Measurements from ENCODE around the gene TSHR. TPM values are rescaled to one million over a fixed set of nuclear protein-coding genes. Genes with fewer than 3 reads are reported as not detected.
"Not testable (repeated sequence)": the region's sequence is repeated elsewhere in the genome, so short reads cannot be mapped to it uniquely, and the experiment has no call there.

Gene TSHR
- total and polyA plus RNA-seq, 2 donors = 10.3 to 20.1 TPM

- Histone ChIP-seq H3K27ac (ENCODE audit: low read depth in 1 of 2, low read length in 1 of 2) (no peak overlapping the region), H3K4me3 (ENCODE audit: low read length in 2 of 2) (no peak overlapping the region), H3K4me1 (ENCODE audit: control insufficient read depth in 2 of 2, insufficient read depth in 2 of 2, low read length in 2 of 2) (peaks cover 10 to 14% of the 10 kb centered on the region in 2 donors), H3K9me3 (ENCODE audit: control insufficient read depth in 2 of 2, insufficient read depth in 1 of 2, low read length in 1 of 2) (no peaks in the 10 kb centered on the region), H3K27me3 (ENCODE audit: control insufficient read depth in 2 of 2, insufficient read depth in 1 of 2, low read length in 1 of 2) (no peaks in the 10 kb centered on the region), H3K36me3 (ENCODE audit: control insufficient read depth in 2 of 2, insufficient read depth in 2 of 2, low read length in 1 of 2) (peaks cover 3 to 23% of the 10 kb centered on the region in 2 donors)
- no peak for DNase-seq (ENCODE audit: low read depth in 6 of 9, low spot score in 9 of 9)
- 98% methylated on average over 5 of the region's 5 CpGs for WGBS
Measured at GRCh38 chr14:80944861-80945617, 10.4 kb upstream of the TSHR start.

DNA sequence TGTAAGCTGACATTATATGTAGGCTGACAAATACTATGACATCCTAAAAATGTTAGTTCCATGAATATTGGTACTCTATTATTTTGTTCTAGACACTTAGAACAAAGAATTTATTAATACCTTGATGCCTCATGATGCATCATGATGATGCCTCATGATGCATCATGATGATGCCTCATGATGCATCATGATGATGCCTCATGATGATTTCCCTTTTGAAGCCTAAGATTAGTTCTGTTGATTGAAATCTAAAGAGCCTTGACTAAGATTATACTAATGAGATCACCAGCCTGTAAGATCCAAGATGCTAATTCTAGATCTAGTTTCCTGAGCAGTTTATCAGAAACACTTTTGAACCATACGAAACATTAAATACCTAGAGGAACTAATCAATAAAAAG lies 9.2 kb upstream of the TSHR start:
- Histone ChIP-seq H3K4me1 (ENCODE audit: control insufficient read depth in 2 of 2, insufficient read depth in 2 of 2, low read length in 2 of 2) (peaks cover 5 to 13% of the 10 kb centered on the region in 2 donors), H3K36me3 (ENCODE audit: control insufficient read depth in 2 of 2, insufficient read depth in 2 of 2, low read length in 1 of 2) (peaks cover 3 to 25% of the 10 kb centered on the region in 2 donors), H3K9me3 (ENCODE audit: control insufficient read depth in 2 of 2, insufficient read depth in 1 of 2, low read length in 1 of 2) (no peaks in the 10 kb centered on the region), H3K27me3 (ENCODE audit: control insufficient read depth in 2 of 2, insufficient read depth in 1 of 2, low read length in 1 of 2) (no peaks in the 10 kb centered on the region), H3K27ac (ENCODE audit: low read depth in 1 of 2, low read length in 1 of 2) (no peak overlapping the region), H3K4me3 (ENCODE audit: low read length in 2 of 2) (no peak overlapping the region)
- no peak for DNase-seq (ENCODE audit: low read depth in 6 of 9, low spot score in 9 of 9)
- WGBS = 97% methylated on average over 1 of the region's 1 CpG

DNA sequence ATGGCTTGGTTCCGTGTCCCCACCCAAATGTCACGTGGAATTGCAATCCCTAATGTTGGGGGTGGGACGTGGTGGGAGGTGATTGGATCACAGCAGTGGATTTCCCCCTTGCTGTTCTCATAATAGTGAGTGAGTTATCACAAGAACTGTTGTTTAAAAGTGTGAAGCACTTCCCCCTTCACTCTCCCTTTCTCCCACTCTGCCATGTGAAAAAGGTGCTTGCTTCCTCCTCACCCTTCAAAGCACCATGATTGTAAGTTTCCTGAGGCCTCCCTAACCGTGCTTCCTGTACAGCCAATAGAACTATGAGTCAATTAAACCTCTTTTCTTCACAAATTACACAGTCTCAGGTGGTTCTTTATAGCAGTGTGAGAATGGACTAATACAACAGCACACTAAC lies 8.6 kb upstream of the TSHR start:
- no peaks in the 10 kb centered on the region for H3K9me3 ChIP-seq (ENCODE audit: control insufficient read depth in 2 of 2, insufficient read depth in 1 of 2, low read length in 1 of 2)
- no peak overlapping the region for H3K4me3 ChIP-seq (ENCODE audit: low read length in 2 of 2)
- H3K4me1 ChIP-seq (ENCODE audit: control insufficient read depth in 2 of 2, insufficient read depth in 2 of 2, low read length in 2 of 2) = peaks cover 4 to 10% of the 10 kb centered on the region in 2 donors
- H3K27me3 ChIP-seq (ENCODE audit: control insufficient read depth in 2 of 2, insufficient read depth in 1 of 2, low read length in 1 of 2) = no peaks in the 10 kb centered on the region
- peaks cover 3 to 25% of the 10 kb centered on the region in 2 donors for H3K36me3 ChIP-seq (ENCODE audit: control insufficient read depth in 2 of 2, insufficient read depth in 2 of 2, low read length in 1 of 2)
- WGBS = 82% methylated on average over 4 of the region's 4 CpGs
- H3K27ac ChIP-seq (ENCODE audit: low read depth in 1 of 2, low read length in 1 of 2) = no peak overlapping the region
- DNase-seq (ENCODE audit: low read depth in 6 of 9, low spot score in 9 of 9) = no peak

GRCh38 chr14:80948291-80948690 lies 7.1 kb upstream of the TSHR start:
- Histone ChIP-seq H3K4me1 (ENCODE audit: control insufficient read depth in 2 of 2, insufficient read depth in 2 of 2, low read length in 2 of 2) (peaks cover 0 to 3% of the 10 kb centered on the region in 2 donors), H3K36me3 (ENCODE audit: control insufficient read depth in 2 of 2, insufficient read depth in 2 of 2, low read length in 1 of 2) (peaks cover 3 to 25% of the 10 kb centered on the region in 2 donors), H3K4me3 (ENCODE audit: low read length in 2 of 2) (no peak overlapping the region), H3K9me3 (ENCODE audit: control insufficient read depth in 2 of 2, insufficient read depth in 1 of 2, low read length in 1 of 2) (no peaks in the 10 kb centered on the region), H3K27ac (ENCODE audit: low read depth in 1 of 2, low read length in 1 of 2) (no peak overlapping the region), H3K27me3 (ENCODE audit: control insufficient read depth in 2 of 2, insufficient read depth in 1 of 2, low read length in 1 of 2) (no peaks in the 10 kb centered on the region)
- 45% methylated on average over 1 of the region's 1 CpG for WGBS
- DNase-seq (ENCODE audit: low read depth in 6 of 9, low spot score in 9 of 9) = no peak

DNA sequence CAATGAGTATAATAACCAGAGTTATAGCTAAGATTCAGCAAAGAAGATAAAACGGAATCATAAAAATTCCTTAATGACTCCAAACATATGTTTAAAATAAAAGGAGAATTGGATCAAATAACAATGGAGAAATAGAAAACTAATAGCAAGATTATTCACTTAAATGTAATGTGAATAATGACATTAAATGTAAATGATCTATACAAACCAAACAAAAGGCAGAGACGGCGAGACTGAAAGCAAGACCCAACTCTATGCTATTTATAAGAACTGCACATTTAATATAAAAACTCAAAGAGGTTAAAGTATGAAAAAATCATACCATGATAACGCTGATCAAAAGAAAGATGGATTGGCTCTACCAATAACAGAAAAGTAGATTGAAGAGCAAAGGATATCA lies 3.9 kb upstream of the TSHR start:
- Histone ChIP-seq H3K4me1 (ENCODE audit: control insufficient read depth in 2 of 2, insufficient read depth in 2 of 2, low read length in 2 of 2) (peaks cover 0 to 3% of the 10 kb centered on the region in 2 donors), H3K27ac (ENCODE audit: low read depth in 1 of 2, low read length in 1 of 2) (no peak overlapping the region), H3K9me3 (ENCODE audit: control insufficient read depth in 2 of 2, insufficient read depth in 1 of 2, low read length in 1 of 2) (no peaks in the 10 kb centered on the region), H3K36me3 (ENCODE audit: control insufficient read depth in 2 of 2, insufficient read depth in 2 of 2, low read length in 1 of 2) (peaks cover 0 to 17% of the 10 kb centered on the region in 2 donors), H3K4me3 (ENCODE audit: low read length in 2 of 2) (no peak overlapping the region), H3K27me3 (ENCODE audit: control insufficient read depth in 2 of 2, insufficient read depth in 1 of 2, low read length in 1 of 2) (no peaks in the 10 kb centered on the region)
- DNase-seq (ENCODE audit: low read depth in 6 of 9, low spot score in 9 of 9) = no peak
- 98% methylated on average over 4 of the region's 4 CpGs for whole genome bisulfite sequencing

DNA sequence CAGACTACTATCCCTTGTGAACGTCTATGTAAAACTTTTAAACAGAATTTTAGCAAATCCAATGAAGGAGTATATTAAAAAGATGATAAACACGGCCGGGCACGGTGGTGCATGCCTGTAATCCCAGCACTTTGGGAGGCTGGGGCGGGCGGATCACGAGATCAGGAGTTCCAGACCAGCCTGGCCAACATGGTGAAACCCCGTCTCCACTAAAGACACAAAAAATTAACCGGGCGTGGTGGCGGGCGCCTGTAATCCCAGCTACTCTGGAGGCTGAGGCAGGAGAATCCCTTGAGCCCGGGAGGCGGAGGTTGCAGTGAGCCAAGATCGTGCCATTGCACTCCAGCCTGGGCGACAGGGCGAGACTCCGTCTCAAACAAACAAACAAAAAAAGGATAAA lies 2.2 kb upstream of the TSHR start:
- not testable (repeated sequence) for H3K27me3 ChIP-seq (ENCODE audit: control insufficient read depth in 2 of 2, insufficient read depth in 1 of 2, low read length in 1 of 2); H3K4me3 ChIP-seq (ENCODE audit: low read length in 2 of 2); H3K4me1 ChIP-seq (ENCODE audit: control insufficient read depth in 2 of 2, insufficient read depth in 2 of 2, low read length in 2 of 2); H3K9me3 ChIP-seq (ENCODE audit: control insufficient read depth in 2 of 2, insufficient read depth in 1 of 2, low read length in 1 of 2); DNase-seq (ENCODE audit: low read depth in 6 of 9, low spot score in 9 of 9); H3K27ac ChIP-seq (ENCODE audit: low read depth in 1 of 2, low read length in 1 of 2)
- 94% methylated on average over 18 of the region's 18 CpGs for WGBS
- H3K36me3 ChIP-seq (ENCODE audit: control insufficient read depth in 2 of 2, insufficient read depth in 2 of 2, low read length in 1 of 2) = peaks cover 0 to 10% of the 10 kb centered on the region in 2 donors

DNA sequence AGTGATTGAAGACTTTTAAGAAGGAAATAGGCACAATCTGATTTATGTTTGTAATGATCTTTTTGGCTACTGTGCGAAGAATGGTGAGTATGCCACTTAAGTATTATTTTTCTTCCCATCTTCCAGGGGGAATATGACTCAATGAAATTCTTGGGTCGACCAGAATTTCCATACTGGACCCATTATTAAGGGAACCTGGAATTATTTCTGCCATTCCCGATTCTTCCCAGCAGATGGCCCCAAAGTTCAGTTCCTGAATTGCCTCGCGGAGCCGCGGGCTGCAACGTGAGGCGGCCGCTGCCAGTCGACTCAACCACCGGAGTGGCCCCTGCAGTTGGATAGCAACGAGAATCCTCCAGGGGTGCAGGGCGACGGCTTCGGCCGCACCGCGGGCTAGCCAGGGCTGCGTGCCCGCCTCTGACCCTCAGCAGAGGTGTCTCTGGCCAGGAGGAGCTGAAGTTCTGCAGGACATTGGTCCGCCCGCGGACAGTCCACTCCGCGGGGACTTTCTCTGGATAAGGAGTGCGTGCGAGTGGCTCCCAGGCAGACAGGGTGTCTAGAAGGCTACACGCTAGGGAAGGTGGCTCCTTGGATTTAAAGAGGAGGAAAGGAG lies 628 bp upstream of the TSHR start:
- H3K27ac ChIP-seq (ENCODE audit: low read depth in 1 of 2, low read length in 1 of 2) = peak overlapping the region; percentile 77 to 98
- H3K4me3 ChIP-seq (ENCODE audit: low read length in 2 of 2) = peak overlapping the region; percentile 64 to 84
- DNase-seq (ENCODE audit: low read depth in 6 of 9, low spot score in 9 of 9) = peak in 4 of 9 donors; percentile 75 to 89 (median 78)
- peaks cover 3 to 9% of the 10 kb centered on the region in 2 donors for H3K4me1 ChIP-seq (ENCODE audit: control insufficient read depth in 2 of 2, insufficient read depth in 2 of 2, low read length in 2 of 2)
- H3K27me3 ChIP-seq (ENCODE audit: control insufficient read depth in 2 of 2, insufficient read depth in 1 of 2, low read length in 1 of 2) = no peaks in the 10 kb centered on the region
- 1% methylated on average over 29 of the region's 29 CpGs for WGBS
- no peaks in the 10 kb centered on the region for H3K9me3 ChIP-seq (ENCODE audit: control insufficient read depth in 2 of 2, insufficient read depth in 1 of 2, low read length in 1 of 2)
- peaks cover 0 to 4% of the 10 kb centered on the region in 2 donors for H3K36me3 ChIP-seq (ENCODE audit: control insufficient read depth in 2 of 2, insufficient read depth in 2 of 2, low read length in 1 of 2)

- peak overlapping the region; percentile 64 to 84 for H3K4me3 ChIP-seq (ENCODE audit: low read length in 2 of 2)
- no peaks in the 10 kb centered on the region for H3K9me3 ChIP-seq (ENCODE audit: control insufficient read depth in 2 of 2, insufficient read depth in 1 of 2, low read length in 1 of 2)
- DNase-seq (ENCODE audit: low read depth in 6 of 9, low spot score in 9 of 9) = peak in 1 of 9 donors; percentile 46
- WGBS = 20% methylated on average over 2 of the region's 2 CpGs
- peak overlapping the region; percentile 77 to 98 for H3K27ac ChIP-seq (ENCODE audit: low read depth in 1 of 2, low read length in 1 of 2)
- peaks cover 8 to 19% of the 10 kb centered on the region in 2 donors for H3K4me1 ChIP-seq (ENCODE audit: control insufficient read depth in 2 of 2, insufficient read depth in 2 of 2, low read length in 2 of 2)
- no peaks in the 10 kb centered on the region for H3K27me3 ChIP-seq (ENCODE audit: control insufficient read depth in 2 of 2, insufficient read depth in 1 of 2, low read length in 1 of 2)
- H3K36me3 ChIP-seq (ENCODE audit: control insufficient read depth in 2 of 2, insufficient read depth in 2 of 2, low read length in 1 of 2) = peaks cover 0 to 4% of the 10 kb centered on the region in 2 donors
Measured at GRCh38 chr14:80956102-80956501, 681 bp downstream of the TSHR start.

DNA sequence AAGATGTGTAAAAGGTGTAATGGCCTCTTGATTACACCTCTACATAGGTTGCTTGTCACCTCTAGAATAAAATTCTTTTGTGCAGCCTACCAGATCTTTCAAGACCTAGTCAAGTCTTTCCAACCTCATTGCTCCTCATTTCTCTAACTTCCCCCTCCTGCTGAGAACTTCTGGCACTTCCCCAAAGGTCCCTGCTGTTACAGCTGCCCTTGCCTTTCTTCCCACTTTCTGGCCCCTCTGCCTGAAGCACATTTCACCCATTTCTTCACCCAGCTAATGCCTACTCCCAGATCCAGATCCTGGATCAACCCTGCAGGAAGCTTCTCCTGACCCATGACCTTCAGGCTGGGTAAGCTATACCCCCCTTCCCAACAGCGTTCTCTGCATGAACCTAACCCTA lies 1.5 kb downstream of the TSHR start:
- Histone ChIP-seq H3K27ac (ENCODE audit: low read depth in 1 of 2, low read length in 1 of 2) (peak overlapping the region; percentile 69 to 98), H3K4me1 (ENCODE audit: control insufficient read depth in 2 of 2, insufficient read depth in 2 of 2, low read length in 2 of 2) (peaks cover 12 to 25% of the 10 kb centered on the region in 2 donors), H3K27me3 (ENCODE audit: control insufficient read depth in 2 of 2, insufficient read depth in 1 of 2, low read length in 1 of 2) (no peaks in the 10 kb centered on the region), H3K9me3 (ENCODE audit: control insufficient read depth in 2 of 2, insufficient read depth in 1 of 2, low read length in 1 of 2) (no peaks in the 10 kb centered on the region), H3K4me3 (ENCODE audit: low read length in 2 of 2) (peak overlapping the region; percentile 64 to 84), H3K36me3 (ENCODE audit: control insufficient read depth in 2 of 2, insufficient read depth in 2 of 2, low read length in 1 of 2) (peaks cover 0 to 8% of the 10 kb centered on the region in 2 donors)
- DNase-seq (ENCODE audit: low read depth in 6 of 9, low spot score in 9 of 9) = peak in 1 of 9 donors; percentile 69
- WGBS = 48% methylated on average over 1 of the region's 1 CpG
